GM19043 (cell line): ENCODE data around the gene TMEM131.
"Not testable (repeated sequence)": the region's sequence is repeated elsewhere in the genome, so short reads cannot be mapped to it uniquely, and the experiment has no call there.

Experiments used
- ATAC-seq: cut with Tn5 transposase; IDR thresholded peaks from one replicate; pipeline ENCODE4 v1.9.1; 2021; ENCODE audit warnings: low read depth; ENCODE audit not compliant: unreplicated experiment

TMEM131 gene

DNA sequence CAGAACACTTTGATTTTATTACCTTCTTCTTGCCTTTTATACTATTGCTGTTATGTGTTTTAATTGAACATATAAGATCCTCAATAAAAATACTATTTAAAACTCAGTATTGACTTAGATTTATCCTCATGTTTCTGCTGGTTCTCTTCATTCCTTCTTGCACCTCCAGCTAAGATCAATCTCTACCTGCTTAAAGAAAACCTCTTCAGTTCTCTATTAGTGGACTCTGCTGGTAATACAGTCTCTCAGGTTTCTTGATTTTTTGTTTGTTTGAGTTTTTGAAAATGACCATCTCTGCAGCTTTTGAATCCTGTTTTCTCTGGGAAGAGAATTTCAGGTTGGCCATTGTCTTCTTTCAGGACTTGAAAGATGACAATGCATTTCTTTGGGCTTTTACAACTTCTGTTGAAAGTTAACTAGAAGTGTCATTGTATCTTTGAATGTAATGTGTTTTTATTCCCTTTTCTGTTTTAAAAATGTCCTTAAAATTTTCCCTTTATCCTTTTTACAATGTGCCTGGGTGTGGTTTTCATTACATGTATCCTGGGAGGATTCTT is 29.8 kb upstream of the TMEM131 start:
- no peak for ATAC-seq

DNA sequence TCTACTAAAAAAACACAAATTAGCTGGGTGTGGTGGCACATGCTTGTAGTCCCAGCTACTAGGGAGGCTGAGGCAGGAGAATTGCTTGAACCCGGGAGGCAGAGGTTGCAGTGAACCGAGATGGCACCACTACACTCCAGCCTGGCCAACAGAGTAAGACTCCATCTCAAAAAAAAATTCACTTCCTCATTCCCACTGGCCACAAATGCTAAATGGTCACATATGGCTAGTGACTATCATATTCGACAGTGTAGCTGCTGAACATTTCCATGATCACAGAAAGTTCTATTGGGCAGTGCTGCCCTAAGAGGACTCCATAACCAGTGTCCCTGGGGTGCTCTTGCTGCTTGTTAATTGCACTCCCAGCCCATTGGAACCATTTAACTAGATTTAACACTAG is 26.3 kb upstream of the TMEM131 start:
- not testable (repeated sequence) for ATAC-seq

DNA sequence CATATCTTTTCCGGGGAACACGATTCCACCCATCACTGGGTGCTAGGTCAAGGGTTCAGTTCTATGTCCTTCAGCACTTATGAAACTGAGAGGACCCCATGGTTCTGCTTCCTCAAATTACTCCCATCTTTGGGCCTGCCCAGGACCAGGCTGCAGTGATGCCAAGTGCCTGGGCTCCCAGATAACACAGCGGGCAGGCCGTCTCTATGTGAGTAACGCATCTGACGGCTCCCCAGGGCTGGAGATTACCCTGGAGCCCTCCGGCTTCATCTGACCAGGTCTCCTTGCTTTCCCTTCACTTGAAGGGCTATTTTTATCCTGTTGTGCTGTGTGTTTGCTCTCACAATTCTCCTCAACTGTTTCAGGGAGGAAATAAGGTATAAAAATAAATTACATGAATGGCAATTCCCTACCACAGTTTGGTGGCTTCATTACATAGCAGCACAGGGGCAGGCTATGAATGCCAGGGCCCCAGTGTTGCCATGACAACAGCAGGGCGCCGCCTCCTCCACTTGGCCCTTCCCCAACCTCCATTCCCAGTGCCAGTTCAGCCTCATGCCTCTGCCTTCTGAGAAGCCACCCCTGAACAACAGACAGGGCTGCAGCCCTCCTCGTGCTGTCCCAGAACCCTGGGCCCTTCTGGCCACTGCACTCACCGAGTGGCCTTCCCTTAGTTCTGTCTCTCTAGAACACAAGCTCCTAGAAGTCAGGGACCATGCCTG is 25.4 kb upstream of the TMEM131 start:
- no peak for ATAC-seq

DNA sequence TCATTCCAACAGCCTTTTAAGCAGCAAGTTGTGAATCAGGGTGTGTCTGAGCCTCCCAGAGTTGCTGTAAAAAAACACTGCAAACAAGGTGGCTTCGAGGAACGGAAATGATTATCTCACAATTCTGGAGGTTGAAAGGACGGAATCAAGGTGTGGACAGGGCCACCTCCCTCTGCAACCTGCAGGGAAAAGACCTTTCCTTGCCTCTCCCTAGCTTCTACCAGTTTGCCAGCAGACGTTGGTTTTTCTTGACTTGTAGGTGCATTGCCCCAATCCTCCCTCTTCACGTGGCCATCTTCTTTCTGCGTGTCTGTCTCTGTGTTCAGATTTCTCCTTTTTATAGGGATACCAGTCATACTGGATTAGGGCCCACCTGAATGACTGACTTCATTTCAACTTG is 24.8 kb upstream of the TMEM131 start:
- no peak for ATAC-seq

DNA sequence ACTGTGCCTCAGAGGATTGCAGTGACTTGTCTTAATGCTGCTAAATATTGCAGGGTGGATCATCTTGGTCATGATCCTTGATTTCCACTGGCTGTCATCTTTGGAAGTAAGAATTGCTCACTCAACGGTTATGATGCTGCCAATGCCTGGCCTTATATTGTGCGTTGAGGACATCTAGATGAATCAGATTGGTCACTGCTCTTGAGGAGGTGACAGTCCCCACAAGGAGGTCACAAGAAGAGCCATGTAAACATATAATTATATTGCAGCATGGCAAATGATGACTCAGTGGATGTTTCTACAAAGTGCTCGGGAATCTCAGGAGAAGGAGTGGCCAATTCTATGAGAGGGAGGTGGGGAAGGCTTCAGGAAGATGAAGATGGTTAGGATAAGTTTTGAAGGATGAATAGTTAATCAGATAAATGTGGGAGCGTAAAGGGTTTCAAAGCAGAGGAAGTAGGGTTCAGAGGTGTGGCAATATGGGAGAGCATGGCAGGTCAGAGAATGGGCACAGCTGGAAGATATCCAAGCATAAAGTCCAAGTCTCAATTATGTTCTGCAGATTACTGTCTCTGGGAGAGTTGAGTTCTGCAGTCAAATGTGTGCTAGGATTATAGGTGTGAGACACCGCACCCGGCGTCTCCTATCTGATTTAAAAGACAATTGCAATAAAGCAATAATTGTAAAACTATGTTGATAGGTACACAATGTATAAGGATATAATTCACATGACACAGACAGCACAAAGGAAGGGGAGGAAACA is 21.3 kb upstream of the TMEM131 start:
- no peak for ATAC-seq

DNA sequence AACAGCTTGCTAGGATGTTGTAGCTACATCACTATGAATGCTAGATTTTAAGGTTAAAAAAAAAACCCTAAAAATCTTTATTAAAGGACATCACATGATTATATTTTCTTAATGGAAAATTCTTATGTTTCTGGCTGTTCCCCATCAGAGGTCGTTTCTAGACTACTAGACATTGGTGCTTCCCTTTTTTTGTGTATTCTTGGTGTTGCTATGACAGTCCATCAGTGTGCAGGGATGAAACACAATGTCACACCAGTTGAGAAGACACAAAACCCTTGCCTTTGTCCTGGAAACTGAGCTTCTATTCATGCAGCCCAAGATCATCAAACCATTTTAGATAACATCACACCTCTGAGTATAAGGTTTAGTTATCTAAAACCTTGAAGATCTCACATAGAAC is 19.9 kb upstream of the TMEM131 start:
- no peak for ATAC-seq

DNA sequence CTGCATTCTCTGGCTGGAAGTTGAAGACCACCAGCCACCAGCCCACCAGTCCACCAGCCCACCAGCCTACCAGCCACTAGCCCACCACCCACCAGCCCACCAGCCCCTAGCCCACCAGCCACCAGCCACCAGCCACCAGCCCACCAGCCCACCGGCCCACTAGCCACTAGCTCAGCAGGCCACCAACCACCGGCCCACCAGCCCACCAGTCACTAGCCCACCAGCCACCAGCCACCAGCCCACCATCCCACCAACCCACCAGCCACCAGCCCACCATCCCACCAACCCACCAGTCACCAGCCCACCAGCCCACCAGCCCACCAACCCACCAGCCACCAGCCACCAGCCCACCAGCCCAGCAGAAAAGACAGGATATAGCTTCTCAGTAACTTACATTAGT is 18.6 kb upstream of the TMEM131 start:
- ATAC-seq: no peak

DNA sequence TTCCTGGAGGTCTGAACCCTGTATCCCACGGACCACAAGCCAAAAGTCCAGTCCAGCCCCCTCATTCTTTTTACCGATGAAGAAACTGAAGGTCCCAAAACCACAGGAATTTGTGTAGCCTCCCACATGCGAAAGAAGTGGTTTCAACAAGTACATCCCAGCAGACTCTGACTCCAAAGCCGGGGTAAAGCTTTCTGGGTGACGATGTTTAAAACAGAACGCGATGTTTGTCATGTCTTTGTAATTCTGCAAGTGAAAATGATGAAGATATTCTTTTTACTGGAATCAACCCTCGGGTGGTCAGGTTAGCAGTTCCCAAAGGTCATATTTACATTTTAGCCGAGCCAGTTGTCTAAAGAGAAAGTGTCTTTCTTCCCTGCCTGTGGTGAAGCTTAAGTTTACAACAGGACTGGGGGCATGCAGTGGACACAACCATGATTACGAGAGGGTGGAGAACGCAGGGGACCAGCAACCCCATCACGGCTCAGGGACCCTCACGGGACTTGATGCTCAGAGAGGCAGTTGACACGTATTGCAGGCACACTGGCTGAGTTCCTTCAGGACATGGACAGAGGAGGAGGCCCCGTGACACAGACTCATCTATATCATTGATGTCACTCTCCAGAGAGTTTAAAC is 17.8 kb upstream of the TMEM131 start:
- ATAC-seq: no peak

DNA sequence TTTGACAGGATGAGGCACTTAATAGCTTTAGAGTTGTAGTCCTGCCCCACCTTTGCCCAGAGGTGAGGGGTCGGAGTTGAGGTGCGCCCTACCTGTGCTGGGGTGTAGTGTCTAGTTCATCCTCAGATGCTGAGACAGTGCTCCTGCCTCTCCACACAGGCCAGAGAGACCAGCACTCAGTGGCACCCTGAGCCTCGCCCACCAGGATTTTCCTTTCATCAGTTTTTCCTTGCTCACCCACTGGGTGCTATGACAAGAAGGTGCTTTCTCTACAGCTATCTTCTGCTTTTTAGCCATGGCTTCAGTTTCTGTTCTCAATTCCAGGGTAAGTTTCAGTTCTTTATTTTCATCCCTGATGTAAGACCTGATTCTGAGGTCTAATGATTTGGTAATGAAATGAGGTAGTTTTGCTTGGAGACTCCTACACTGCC is 16.8 kb upstream of the TMEM131 start:
- ATAC-seq: peak; percentile 66

DNA sequence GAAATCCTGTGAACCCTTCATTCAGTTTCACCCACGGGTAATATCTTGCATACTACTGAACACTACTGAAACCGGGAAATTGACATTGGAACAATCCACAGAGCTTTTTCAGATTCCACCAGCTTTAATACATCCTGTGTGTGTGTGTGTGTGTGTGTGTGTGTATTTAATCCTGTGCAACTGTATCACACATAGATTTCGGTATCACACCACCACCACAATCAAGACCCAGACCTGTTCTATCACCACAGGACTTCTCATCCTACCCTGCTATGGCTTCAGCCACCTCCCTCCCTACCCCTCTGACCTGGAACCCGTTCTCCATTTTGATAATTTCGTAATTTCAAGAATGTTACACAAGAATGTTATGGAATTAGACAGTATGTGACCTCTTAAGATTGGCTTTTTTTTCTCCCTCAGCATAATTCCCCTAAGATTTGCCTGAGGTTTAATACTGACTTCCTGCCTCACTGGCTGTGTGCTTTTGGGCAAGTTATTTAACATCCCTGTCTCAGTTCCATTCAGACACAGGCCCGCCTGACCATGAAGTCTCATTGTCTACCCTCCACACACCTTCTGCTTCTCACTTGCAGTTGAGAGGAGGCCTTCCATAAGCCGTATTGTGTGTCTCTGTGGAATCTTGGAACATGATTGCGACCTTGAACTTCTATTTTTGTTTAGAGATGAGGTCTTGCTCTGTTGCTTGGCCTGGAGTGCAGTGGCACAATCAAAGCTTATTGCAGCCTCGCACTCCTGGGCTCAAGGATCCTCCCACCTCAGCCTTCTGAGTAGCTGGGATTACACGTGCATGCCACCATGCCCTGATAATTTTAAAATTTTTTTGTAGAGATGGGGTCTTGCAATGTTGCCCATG is 14.4 kb upstream of the TMEM131 start:
- ATAC-seq: no peak

DNA sequence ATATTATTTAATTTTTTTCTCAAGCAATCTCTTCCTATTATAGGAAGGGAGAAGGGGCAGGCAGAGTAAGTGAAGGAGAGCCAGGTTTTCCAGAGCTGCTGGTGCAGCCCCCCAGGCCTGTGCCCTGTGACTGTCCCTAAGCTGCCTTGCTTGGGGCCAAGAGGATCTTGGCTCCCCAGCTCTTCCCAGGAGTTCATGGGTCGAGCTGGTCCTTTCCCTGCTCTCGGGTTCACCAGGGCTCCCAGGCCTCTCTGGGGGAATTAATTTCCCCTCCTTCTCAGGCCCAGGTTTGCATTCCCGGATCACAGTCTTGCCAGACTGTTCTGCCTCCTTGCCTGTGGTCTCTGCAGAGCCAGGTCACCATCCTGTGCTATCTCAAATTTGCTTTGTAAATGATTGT is 12.7 kb upstream of the TMEM131 start:
- no peak for ATAC-seq

DNA sequence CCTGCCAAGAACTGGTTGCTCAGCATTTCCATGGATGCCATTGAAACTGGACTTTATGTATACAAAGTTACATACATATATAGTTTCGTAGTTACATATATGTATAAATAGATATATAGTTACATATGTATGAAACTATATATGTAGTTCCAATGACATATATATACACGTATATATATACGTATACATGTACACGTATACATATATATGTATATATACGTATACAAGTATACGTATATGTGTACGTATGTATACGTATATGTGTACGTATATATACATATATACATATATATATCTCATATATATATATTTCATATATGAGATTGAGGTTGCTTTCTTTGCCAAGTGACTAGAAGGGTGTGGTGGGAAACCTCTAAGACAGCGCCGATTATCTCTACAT is 10.6 kb upstream of the TMEM131 start:
- no peak for ATAC-seq

DNA sequence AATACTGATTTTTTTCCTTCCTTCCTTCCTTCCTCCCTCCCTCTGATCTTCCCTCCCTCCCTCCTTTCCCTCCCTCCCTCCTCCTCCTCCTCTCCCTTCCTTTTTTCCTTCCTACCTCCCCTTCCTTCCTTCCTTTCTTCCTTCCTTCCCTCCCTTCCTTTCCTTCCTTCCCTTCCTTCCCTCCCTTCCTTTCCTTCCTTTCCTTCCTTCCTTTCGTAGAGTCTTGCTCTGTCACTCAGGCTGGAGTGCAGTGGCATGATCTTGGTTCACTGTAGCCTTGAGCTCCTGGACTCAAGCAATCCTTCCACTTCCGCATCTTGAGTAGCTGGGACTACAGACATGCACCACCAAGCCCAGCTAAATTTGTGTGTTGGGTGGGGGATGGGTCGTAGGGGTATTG is 8.9 kb upstream of the TMEM131 start:
- ATAC-seq: no peak

DNA sequence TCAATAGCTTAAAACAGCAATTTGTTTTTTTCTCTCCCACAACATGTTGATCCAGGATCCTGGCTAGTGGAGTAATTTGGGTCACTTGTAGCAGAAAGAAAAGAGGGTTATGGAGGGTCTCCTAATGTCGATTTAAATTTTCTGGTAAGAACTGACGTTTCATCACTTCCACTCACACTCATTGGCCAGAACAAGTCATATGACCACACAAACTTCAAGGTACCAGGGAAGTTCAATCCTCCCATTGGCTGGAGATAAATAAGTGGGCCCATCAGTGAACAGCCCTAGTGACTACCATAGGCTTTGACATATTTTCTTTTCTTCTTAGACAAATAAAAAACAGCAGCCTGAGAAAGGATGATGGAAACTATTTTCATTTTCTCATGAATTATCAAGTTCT is 8.3 kb upstream of the TMEM131 start:
- ATAC-seq: no peak

DNA sequence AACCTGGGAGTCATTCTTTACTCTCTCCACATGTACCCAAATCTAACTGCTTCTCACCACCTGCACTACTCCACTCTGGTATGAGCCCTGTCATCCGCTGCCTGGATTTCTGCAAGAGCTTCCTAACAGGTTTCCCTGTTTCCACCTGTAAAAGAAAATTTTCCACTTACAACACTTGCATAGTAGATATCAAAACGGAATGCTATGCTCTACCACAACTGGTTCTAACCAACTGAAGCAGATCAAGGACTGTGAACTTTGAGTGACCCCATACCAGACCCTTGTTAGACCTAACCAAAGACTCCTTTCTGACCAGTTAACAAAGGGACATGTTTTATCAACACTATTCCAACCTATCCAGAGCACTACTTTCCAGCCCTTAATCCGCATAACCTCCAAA is 3.8 kb upstream of the TMEM131 start:
- ATAC-seq: no peak

DNA sequence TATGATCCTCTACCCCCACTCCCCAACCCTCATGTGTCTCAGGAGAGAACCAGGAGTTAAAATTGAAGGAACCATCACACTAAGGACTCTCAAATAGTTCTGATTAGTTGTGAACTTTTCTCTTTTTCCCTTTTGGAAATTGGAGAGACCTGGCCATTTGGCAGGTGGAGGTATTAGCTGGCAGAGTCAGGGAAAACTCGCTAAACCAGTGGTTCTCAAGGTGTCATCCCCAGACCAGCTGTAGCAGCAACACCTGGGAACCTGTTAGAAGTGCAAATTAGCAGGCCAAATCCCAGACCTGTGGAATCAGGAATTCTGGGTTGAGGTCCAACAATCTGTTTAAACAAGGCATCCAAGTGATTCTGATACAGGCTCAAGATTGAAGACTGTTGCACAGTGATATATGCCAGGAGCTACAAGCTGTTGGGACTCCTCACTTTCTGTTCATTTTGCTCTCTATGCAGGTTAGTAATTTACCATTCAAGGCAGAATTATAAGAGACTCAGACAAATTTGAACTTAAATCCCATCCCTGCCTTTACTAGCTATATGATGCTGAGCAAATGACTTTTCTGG is 2.8 kb upstream of the TMEM131 start:
- no peak for ATAC-seq

DNA sequence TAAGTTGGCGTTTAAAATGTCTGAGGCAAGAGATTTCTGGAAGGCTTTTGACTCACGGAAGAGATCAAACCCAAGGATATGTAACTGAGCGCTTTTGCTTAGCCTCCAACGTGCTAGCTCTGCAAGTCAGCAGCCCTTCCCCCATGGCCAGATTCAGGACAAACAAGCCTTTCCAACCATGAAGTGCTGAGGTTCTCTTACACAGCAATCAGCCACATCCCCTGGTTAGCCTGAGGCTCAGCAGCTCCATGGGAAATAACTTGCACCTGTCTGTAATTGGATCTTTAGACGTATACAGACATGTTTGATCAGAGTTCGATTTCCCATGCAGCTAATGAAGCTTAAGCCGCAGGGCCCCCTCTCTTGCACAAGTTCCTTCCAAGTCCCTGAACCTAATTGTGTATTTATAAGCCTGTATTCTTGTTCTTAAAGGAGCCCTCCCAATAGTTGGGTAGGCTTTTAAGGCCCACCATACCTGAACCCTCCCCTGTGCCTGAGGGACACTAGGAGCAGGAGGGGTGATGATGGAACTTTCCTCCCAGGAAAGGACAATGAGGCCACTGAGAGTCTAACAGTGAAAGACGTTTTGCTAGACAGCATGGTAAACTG is 2.1 kb upstream of the TMEM131 start:
- no peak for ATAC-seq

DNA sequence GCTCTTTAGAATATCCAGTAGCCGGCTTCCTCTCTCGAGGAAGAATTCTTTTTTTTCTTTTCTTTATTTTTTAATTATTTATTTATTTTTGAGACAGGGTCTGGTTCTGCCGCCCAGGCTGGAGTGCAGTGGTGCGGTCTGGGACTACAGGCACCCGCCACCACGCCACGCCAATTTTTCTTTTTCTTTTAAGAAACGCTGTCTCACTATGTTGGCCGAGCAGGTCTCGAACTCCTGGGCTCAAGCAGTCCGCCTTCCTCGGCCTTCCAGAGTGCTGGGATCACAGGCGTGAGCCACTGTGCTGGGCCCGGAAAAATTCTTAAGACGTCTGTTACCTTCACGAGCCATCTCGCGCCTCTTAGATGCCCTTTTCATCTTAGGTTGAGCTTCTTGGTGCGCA is 931 bp upstream of the TMEM131 start:
- no peak for ATAC-seq

DNA sequence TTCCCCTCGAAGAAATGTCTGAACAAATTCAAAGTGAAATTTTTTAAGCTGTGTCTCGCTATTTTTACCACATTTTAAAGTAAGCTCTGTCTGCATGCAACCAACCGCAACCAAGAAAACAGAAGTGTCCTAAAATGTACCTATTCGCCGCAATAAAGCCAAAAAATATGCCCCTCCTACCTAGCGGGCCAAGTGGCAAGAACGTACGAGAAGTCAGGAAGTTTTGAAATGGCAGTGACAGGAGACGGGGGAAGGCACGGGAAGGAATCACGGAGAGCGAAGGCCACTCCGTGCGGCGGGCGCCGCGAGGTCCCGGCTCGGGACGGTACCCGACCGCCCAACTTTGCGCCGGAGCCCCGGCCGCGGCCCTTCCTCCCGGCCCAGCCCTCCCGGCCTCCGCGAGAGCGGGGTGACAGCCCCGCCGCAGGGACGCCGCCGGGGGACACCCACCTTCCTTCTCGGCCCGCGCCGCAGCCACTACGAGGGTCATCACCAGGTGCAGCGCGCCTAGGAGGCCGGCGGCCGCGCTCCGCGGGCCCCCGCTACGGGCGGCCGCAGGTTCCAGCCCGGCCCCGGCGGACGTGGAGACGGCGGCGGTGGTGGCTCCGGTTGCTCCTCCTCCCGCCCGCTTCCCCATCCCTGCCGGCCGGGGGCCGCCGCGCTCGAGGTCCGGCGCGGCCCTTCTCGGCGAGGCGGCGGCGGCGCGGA is 568 bp downstream of the TMEM131 start:
- ATAC-seq: peak; percentile 17
